ENCODE data around the gene DNAAF5. TPM values are rescaled to one million over a fixed set of nuclear protein-coding genes. Genes with fewer than 3 reads are reported as not detected.
A peak's percentile ranks its signal among the peaks of the same experiment; 100 is the strongest.

The DNAAF5 gene
- total and polyA plus RNA-seq, 9 of the 15 experiments (the other 6 are each of a cell fraction or from before 2014, with no cell fraction given) = 3.1 to 69.7 (median 19.1) TPM

- in situ Hi-C loops (cut with MboI) = no loop called here
- no peaks in the 10 kb centered on the region for H4K20me1 ChIP-seq (replicated peaks; ENCODE audit: control insufficient read depth, insufficient read depth, low read length)
- peaks cover 9 to 20% of the 10 kb centered on the region in 2 experiments for H3K4me1 ChIP-seq (replicated peaks in 1 of 2; ENCODE audit: control insufficient read depth in 2 of 2, insufficient read depth in 2 of 2, low read length in 2 of 2)
- no peaks in the 10 kb centered on the region for H3K79me2 ChIP-seq (ENCODE audit: control insufficient read depth, insufficient read depth, low read length)
- ChIA-PET CTCF (ENCODE audit: low intra/inter-chr PET ratio) (interaction anchor here (0.6 kb wide), 1 partner anchor 81 kb away, joined by 3 read pairs; no protein-coding TSS in a partner anchor), POLR2A (interaction anchor here (1.0 to 1.2 kb wide), 2 partner anchors 9 to 19 kb away, joined by 4 read pairs; no protein-coding TSS in a partner anchor)
- peak overlapping the region; percentile 87 for H2AFZ ChIP-seq (ENCODE audit: low read depth, low read length)
- peak overlapping the region; percentile 67 for H3K27ac ChIP-seq (ENCODE audit: extremely low read depth, low read depth, low read length)
- H3K4me2 ChIP-seq (ENCODE audit: insufficient read depth, low read length) = peak overlapping the region; percentile 72
- intact Hi-C loops (cut with micrococcal nuclease) = no loop called here
- peaks cover 4% of the 10 kb centered on the region for H3K9me3 ChIP-seq (replicated peaks; ENCODE audit: control insufficient read depth, insufficient read depth, low read depth, low read length)
- H3K9ac ChIP-seq (ENCODE audit: insufficient read depth in 1 of 2, low read depth in 2 of 2, low read length in 2 of 2) = peak overlapping the region; percentile 46 to 75
- peaks cover 15% of the 10 kb centered on the region; the same call in 2 of the 3 replicates for H3K36me3 ChIP-seq (ENCODE audit: control insufficient read depth, insufficient read depth, low read length)
- no peaks in the 10 kb centered on the region for H3K27me3 ChIP-seq (ENCODE audit: control insufficient read depth in 2 of 2, insufficient read depth in 2 of 2, low read length in 2 of 2)
- ATAC-seq (peak; percentile 73), DNase-seq (ENCODE audit: extremely low read depth in 1 of 4, low spot score in 3 of 4) (peak in 3 of 4 experiments; percentile 25 to 65 (median 48)), FAIRE-seq (peak; percentile 46)
- H3K9me1 ChIP-seq (ENCODE audit: control insufficient read depth, insufficient read depth, low read length) = no peaks in the 10 kb centered on the region
- no TSS peak for BruUV-seq (replicated peaks)
- no peak overlapping the region for H3K4me3 ChIP-seq
- WGBS (ENCODE audit: insufficient coverage, low coverage, missing lambda C conversion rate) = 64% methylated on average over 22 of the region's 23 CpGs
- TF ChIP-seq EGR1 (conservative IDR thresholded peaks at IDR 0.05) (peak; percentile 45), DPF2 (IDR thresholded peaks at IDR 0.05) (no peak), ELF1 (tag; IDR thresholded peaks at IDR 0.05) (no peak), TFAP4 (CRISPR knock-in tag; IDR thresholded peaks at IDR 0.05; ENCODE audit: borderline replicate concordance) (peak; percentile 85), MNT (conservative IDR thresholded peaks at IDR 0.05) (peak in 1 of 2 experiments; percentile 52; a peak in 1 of 4 replicates), CBFA2T3 (IDR thresholded peaks at IDR 0.05) (peak; percentile 83), TEAD4 (IDR thresholded peaks at IDR 0.05; ENCODE audit: low read length) (peak; percentile 48; the same call in 1 of the 2 replicates), TEAD4 (CRISPR knock-in tag; IDR thresholded peaks at IDR 0.05; ENCODE audit: borderline replicate concordance) (no peak), TBP (optimal IDR thresholded peaks at IDR 0.05; ENCODE audit: low read depth, low read length) (no peak), TRIM24 (IDR thresholded peaks at IDR 0.05) (0 out of 4 replicates have a peak, but pooled peaks of 1 of the 2 experiments have one; percentile 35), MAX (CRISPR knock-in tag; IDR thresholded peaks at IDR 0.05) (peak; percentile 53; the same call in 1 of the 2 replicates), ZNF274 (IDR thresholded peaks at IDR 0.05; ENCODE audit: borderline replicate concordance, low read depth, low read length) (no peak), CBX2 (IDR thresholded peaks at IDR 0.05; ENCODE audit: insufficient read depth, low read length, poor library complexity, severe bottlenecking) (no peak), TAL1 (IDR thresholded peaks at IDR 0.05) (peak; percentile 30; the same call in 1 of the 2 replicates), USF2 (CRISPR knock-in tag; IDR thresholded peaks at IDR 0.05) (peak; percentile 30; the same call in 1 of the 2 replicates), ARID1B (IDR thresholded peaks at IDR 0.05) (peak; percentile 42), SREBF2 (CRISPR knock-in tag; IDR thresholded peaks at IDR 0.05) (no peak), CBFA2T2 (conservative IDR thresholded peaks at IDR 0.05) (peak; percentile 57), TCF3 (CRISPR knock-in tag; IDR thresholded peaks at IDR 0.05) (peak; percentile 67)
These were observed 27.7 kb upstream of the DNAAF5 start for GRCh38 chr7:698515-699475.

All from K562 (cell line).